Mucosa of stomach (tissue), 1 donor: ENCODE measurements around the gene COX19.
A peak's percentile ranks its signal among the peaks of the same experiment; 100 is the strongest.

Source experiments
- H3K27me3 ChIP-seq: one replicate; pipeline ENCODE4 v1.7.0; 2013; ENCODE audit warnings: mild to moderate bottlenecking, low read length; ENCODE audit not compliant: control insufficient read depth, insufficient read depth
- H3K36me3 ChIP-seq: one replicate; pipeline ENCODE4 v1.7.0; 2013; ENCODE audit warnings: low read length; ENCODE audit not compliant: control insufficient read depth, insufficient read depth
- H3K4me1 ChIP-seq: one replicate; pipeline ENCODE4 v1.7.0; 2013; ENCODE audit warnings: mild to moderate bottlenecking, low read length; ENCODE audit not compliant: control insufficient read depth, insufficient read depth
- H3K4me3 ChIP-seq: one replicate; pipeline ENCODE4 v1.7.0; 2013; ENCODE audit warnings: low read length
- H3K9ac ChIP-seq: one replicate; pipeline ENCODE4 v1.7.0; 2013; ENCODE audit warnings: mild to moderate bottlenecking, low read length, moderate library complexity
- H3K9me3 ChIP-seq: one replicate; pipeline ENCODE4 v1.7.0; 2013; ENCODE audit warnings: mild to moderate bottlenecking, low read length, moderate library complexity; ENCODE audit not compliant: control insufficient read depth
- donor health status: Pancreatic carcinoma.

Gene COX19

GRCh38 chr7:957418-958220 is 17.7 kb downstream of the COX19 start:
- Histone ChIP-seq H3K4me1 (peaks cover 9% of the 10 kb centered on the region), H3K9me3 (no peaks in the 10 kb centered on the region), H3K27me3 (peaks cover 18% of the 10 kb centered on the region), H3K4me3 (no peak overlapping the region), H3K9ac (no peak overlapping the region), H3K36me3 (no peaks in the 10 kb centered on the region)

DNA sequence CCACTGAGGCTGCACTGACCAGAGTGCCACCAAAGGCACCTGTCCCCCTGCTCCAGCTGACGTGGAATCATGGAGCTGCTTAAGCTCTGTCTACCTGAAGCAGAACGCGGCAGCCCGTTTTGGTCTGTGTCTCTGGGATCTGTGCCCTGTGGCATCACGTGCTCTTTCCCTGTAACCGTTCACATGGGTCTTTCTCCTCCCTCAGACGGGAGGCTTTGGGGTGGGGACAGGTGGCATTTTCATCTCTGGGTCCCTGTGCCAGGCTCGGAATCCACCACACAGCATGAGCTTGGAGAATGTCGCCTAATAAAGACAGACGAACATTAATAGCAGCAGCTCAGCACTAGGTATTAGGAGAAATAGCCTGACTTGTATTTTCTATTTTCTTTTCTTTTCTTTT is 19.3 kb downstream of the COX19 start:
- H3K4me1 ChIP-seq: peaks cover 18% of the 10 kb centered on the region
- no peaks in the 10 kb centered on the region for H3K9me3 ChIP-seq
- no peaks in the 10 kb centered on the region for H3K36me3 ChIP-seq
- peaks cover 15% of the 10 kb centered on the region for H3K27me3 ChIP-seq
- H3K9ac ChIP-seq: no peak overlapping the region
- H3K4me3 ChIP-seq: no peak overlapping the region

- Histone ChIP-seq H3K36me3 (no peaks in the 10 kb centered on the region), H3K9me3 (no peaks in the 10 kb centered on the region), H3K27me3 (peaks cover 15% of the 10 kb centered on the region), H3K9ac (peak within 1 kb of the TSS; percentile 66), H3K4me1 (peaks cover 24% of the 10 kb centered on the region), H3K4me3 (peak within 1 kb of the TSS; percentile 38)
Observed at GRCh38 chr7:954330-955238, 20.8 kb downstream of the COX19 start, which contains the start of gene ADAP1. TSS of gene ADAP1 (minus strand) at chr7:954680. CDS start at chr7:954477, 203 bp downstream.

DNA sequence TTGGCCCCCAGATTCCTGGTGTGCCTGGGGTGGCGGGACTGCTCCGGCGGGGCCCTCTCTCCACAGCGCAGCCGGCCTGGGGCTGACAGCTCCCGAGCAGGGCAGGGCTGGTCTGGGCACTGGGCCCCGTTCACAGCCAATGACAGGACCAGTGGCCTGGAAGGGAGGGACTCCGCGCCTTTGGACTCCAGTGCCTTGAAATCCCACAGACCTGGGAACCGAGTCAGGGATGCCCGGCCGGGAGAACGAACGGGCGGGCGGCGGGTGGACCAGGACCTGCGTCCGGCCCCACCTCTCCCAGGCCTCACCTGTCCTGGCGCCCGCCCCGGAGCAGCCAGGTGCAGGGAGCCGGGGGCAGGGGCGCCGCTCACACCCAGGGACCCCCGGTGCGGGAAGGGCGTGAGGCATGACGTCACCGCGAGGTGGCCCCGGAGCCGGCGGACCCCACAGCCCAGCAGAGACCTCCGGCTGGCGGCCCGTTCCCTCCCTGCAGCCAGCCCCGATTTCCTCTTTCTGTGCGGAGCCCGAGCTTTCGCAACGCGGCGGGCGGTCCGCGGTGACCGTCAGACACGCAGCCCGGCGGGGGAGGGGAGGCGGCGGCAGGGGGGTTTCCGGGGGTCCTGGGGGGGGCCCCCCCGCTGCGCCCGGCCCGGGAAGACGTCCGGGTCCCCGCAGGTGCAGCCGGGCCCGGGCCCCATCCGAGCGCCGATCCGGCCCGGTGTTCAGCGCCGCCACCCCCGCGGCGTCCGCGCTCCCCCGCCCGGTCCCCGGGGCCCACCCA is 21.6 kb downstream of the COX19 start:
- H3K4me1 ChIP-seq: peaks cover 32% of the 10 kb centered on the region
- no peaks in the 10 kb centered on the region for H3K9me3 ChIP-seq
- H3K9ac ChIP-seq: peak overlapping the region; percentile 66
- H3K36me3 ChIP-seq: no peaks in the 10 kb centered on the region
- H3K4me3 ChIP-seq: peak overlapping the region; percentile 38
- H3K27me3 ChIP-seq: peaks cover 13% of the 10 kb centered on the region

GRCh38 chr7:952548-953441 is 22.6 kb downstream of the COX19 start:
- Histone ChIP-seq H3K27me3 (peaks cover 6% of the 10 kb centered on the region), H3K4me3 (peak overlapping the region; percentile 38)

DNA sequence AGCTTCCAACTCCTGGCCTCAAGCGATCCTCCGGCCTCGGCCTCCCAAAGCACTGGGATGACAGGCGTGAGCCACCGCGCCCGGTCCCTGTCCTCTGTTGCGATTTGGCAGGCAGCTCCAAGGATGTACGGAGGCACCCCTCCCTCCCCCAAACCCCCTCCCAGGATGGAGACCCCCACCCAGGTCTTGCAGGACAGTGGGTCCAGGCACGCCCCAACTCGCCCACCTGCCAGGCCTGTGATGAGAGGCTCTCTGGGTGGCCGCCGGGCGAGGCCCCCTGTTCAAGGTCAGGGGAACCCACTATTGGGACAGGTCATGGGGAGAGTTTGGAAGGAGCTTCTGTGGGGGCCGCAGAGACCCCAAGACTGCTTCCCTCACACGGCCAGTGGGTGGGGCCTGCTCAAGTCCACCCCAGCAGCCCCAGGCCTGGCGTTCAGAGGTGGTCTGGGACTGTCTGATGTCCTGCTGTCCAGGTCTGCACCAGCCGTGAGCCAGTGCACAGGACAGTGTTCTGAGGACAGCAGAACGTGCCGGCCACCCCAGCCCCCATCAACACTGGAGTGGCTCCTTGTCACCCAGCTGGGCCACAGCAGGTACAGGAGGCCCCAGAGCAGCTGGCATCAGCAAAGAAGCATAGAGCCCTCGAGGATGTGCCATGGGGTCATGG is 23.3 kb downstream of the COX19 start:
- H3K9me3 ChIP-seq: no peaks in the 10 kb centered on the region
- no peaks in the 10 kb centered on the region for H3K36me3 ChIP-seq
- H3K4me3 ChIP-seq: no peak overlapping the region
- H3K4me1 ChIP-seq: peaks cover 45% of the 10 kb centered on the region
- H3K27me3 ChIP-seq: peaks cover 6% of the 10 kb centered on the region
- no peak overlapping the region for H3K9ac ChIP-seq

More at GRCh38 chr7:952548-953441, 22.6 kb downstream of the COX19 start:
- H3K36me3 ChIP-seq: no peaks in the 10 kb centered on the region
- peaks cover 39% of the 10 kb centered on the region for H3K4me1 ChIP-seq
- peak overlapping the region; percentile 66 for H3K9ac ChIP-seq
- no peaks in the 10 kb centered on the region for H3K9me3 ChIP-seq

GRCh38 chr7:949021-949934 is 26.1 kb downstream of the COX19 start:
- Histone ChIP-seq H3K36me3 (no peaks in the 10 kb centered on the region), H3K4me3 (peak overlapping the region; percentile 50), H3K27me3 (peaks cover 6% of the 10 kb centered on the region), H3K9ac (peak overlapping the region; percentile 57), H3K9me3 (no peaks in the 10 kb centered on the region), H3K4me1 (peaks cover 69% of the 10 kb centered on the region)

DNA sequence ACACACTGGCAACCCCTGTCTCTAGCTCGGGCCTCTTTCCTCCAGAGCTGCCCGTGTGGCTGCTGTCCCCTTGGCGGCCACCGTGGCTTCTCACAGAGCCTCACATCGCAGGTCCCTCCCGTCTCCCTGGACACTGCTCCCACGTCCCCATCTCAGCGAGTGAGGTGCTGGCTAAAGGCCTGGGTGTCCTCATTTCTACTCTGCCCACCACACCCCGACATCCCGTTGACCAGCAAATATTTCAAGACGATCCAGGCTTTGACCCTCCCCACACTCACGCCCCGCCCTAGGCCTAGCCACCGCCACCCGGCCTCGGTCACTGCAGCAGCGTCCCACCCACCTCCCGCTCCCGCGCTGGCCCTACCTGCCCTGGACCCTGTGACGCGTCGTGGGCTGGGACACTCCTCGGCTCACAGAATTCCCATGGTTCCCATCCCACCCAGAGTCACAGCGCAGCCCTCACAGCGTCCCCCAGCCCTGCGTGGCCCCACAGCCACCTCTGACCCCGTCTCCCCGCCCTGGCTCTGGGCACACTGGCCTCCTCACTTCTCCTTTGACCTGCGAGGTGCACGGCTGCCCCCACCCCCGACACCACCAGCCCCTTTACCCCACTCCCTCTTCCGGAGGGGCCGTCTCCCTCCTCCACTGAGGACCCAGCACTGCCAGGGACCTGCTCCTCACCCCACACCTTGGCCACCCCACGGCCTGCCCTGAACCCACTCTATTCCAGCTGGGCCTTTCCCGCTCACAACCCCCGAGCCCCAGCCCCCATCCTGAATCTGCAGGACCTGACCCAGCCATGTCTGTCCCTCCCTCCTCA is 27.7 kb downstream of the COX19 start:
- no peaks in the 10 kb centered on the region for H3K9me3 ChIP-seq
- H3K9ac ChIP-seq: no peak overlapping the region
- no peaks in the 10 kb centered on the region for H3K27me3 ChIP-seq
- no peak overlapping the region for H3K4me3 ChIP-seq
- H3K36me3 ChIP-seq: no peaks in the 10 kb centered on the region
- peaks cover 60% of the 10 kb centered on the region for H3K4me1 ChIP-seq

DNA sequence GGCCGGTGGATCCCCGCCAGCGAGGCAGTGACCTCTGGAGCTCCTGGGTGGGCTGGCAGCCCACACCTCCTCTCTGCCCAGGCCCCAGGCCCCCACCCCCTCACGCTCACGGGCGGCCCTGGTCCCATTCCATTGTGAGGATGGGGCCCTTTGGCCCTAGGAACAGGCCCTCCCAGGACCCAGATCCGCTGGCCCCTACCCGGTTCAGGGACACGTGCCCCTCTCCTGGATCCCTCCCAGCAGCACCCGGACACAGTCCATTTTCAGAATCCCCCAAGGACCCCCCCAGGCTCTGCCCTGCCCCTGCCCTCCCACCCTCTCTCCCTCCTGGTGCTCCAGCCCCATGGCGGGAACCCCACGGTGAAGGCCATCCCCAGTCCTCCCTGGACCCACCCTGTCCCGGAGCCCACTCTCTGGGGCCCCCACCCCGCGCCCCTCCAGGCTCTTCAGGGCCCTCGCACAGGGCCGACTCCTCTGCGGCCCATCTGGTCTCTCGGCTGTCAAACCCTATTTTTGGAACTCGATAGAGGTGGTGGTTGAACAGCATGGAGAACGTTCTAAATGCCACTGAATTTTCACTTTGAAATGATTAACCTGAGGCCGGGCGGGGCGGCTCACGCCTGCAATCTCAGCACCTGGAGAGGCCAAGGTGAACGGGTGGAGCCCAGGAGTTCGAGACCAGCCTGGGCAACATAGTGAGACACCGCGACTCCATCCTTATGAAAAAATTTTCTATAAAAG is 28.9 kb downstream of the COX19 start:
- Histone ChIP-seq H3K9ac (peak overlapping the region; percentile 81), H3K4me3 (no peak overlapping the region)

More for the DNA sequence above, 28.9 kb downstream of the COX19 start:
- peaks cover 51% of the 10 kb centered on the region for H3K4me1 ChIP-seq
- no peaks in the 10 kb centered on the region for H3K27me3 ChIP-seq
- no peaks in the 10 kb centered on the region for H3K9me3 ChIP-seq
- H3K36me3 ChIP-seq: no peaks in the 10 kb centered on the region
